ENCODE results near the gene STX16. TPM values are rescaled to one million over a fixed set of nuclear protein-coding genes. Genes with fewer than 3 reads are reported as not detected.
"Not testable (repeated sequence)": the region's sequence is repeated elsewhere in the genome, so short reads cannot be mapped to it uniquely, and the experiment has no call there.

The STX16 gene
- total RNA-seq, 1 experiment from 2014 or later, result 93.3 TPM

DNA sequence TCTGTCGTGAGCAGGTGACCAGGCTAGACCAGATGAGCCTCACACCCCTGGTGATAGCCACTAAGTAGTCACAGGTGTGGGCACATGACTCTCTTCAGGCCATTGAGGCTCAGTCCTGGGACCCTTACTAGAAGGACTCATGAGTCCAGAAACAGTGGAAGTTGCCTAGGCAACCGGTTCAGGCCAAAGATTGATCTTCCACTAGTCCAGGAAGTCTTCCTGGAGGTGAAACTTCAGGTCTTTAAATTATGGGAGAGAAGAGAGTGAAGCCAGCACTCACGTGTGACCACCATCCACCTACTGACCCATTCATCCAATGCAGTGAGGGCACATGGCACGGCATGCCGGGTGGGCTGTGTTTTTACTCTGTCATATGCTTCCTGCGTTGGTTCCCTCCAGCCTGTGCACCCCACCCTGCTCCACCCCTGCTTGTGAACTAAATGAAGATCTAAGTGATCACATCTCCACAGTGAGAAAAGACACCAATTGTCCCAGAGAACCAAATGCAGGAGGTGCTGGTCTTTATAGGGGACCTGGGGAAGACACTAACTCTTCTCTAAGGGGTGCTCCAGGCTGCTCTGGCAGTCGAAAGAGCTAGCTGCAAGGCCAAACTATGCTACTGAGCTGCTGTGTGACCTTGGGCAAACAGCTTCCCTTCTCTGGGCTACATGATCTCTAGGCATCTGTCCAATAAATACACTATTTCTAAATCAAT is 12.5 kb upstream of the STX16 start:
- no peak overlapping the region for H3K4me3 Mint-ChIP-seq (ENCODE audit: unreplicated experiment)
- no peak for DNase-seq (ENCODE audit: unreplicated experiment)
- ChIA-PET CTCF (interaction anchor here (0.6 to 1.5 kb wide), 2 partner anchors 20 to 125 kb away, joined by 3 read pairs; no protein-coding TSS in a partner anchor), POLR2A (interaction anchor here (1.2 kb wide), 1 partner anchor 8 kb away, joined by 5 read pairs; no protein-coding TSS in a partner anchor)
- H3K9me3 Mint-ChIP-seq (ENCODE audit: unreplicated experiment), result peaks cover 13% of the 10 kb centered on the region
- intact Hi-C loops (cut with micrococcal nuclease), result no loop called here
- TF ChIP-seq CTCF (IDR thresholded peaks at IDR 0.05; ENCODE audit: unreplicated experiment), result no peak
- H3K36me3 Mint-ChIP-seq (ENCODE audit: insufficient read depth, unreplicated experiment), result peaks cover 5% of the 10 kb centered on the region
- no TSS peak for BruUV-seq (replicated peaks)
- H3K27me3 Mint-ChIP-seq (ENCODE audit: insufficient read depth, unreplicated experiment), result no peaks in the 10 kb centered on the region
- no peaks in the 10 kb centered on the region for H3K4me1 Mint-ChIP-seq (ENCODE audit: insufficient read depth, unreplicated experiment)
- H3K27ac Mint-ChIP-seq (ENCODE audit: low read depth, unreplicated experiment), result no peak overlapping the region

GRCh38 chr20:58639182-58640146 is 11.6 kb upstream of the STX16 start:
- POLR2A ChIA-PET, result interaction anchor here (1.0 to 1.2 kb wide), 2 partner anchors 9 to 12 kb away, joined by 4 to 5 read pairs; no protein-coding TSS in a partner anchor
- intact Hi-C loops (cut with micrococcal nuclease), result no loop called here

GRCh38 chr20:58640446-58640845 is 10.6 kb upstream of the STX16 start:
- peak; percentile 50 for DNase-seq (ENCODE audit: unreplicated experiment)
- H3K27me3 Mint-ChIP-seq (ENCODE audit: insufficient read depth, unreplicated experiment), result no peaks in the 10 kb centered on the region
- ChIA-PET CTCF (no interaction called here), POLR2A (interaction anchor here (2.8 kb wide), 1 partner anchor 11 kb away, joined by 12 read pairs; the partner anchor contains the start of gene STX16)
- H3K9me3 Mint-ChIP-seq (ENCODE audit: unreplicated experiment), result peaks cover 13% of the 10 kb centered on the region
- intact Hi-C loops (cut with micrococcal nuclease), result no loop called here
- no TSS peak for BruUV-seq (replicated peaks)
- H3K36me3 Mint-ChIP-seq (ENCODE audit: insufficient read depth, unreplicated experiment), result peaks cover 5% of the 10 kb centered on the region
- peaks cover 10% of the 10 kb centered on the region for H3K4me1 Mint-ChIP-seq (ENCODE audit: insufficient read depth, unreplicated experiment)
- no peak overlapping the region for H3K27ac Mint-ChIP-seq (ENCODE audit: low read depth, unreplicated experiment)
- TF ChIP-seq CTCF (IDR thresholded peaks at IDR 0.05; ENCODE audit: unreplicated experiment), result no peak
- no peak overlapping the region for H3K4me3 Mint-ChIP-seq (ENCODE audit: unreplicated experiment)

More at GRCh38 chr20:58639182-58640146, 11.6 kb upstream of the STX16 start:
- H3K27ac Mint-ChIP-seq (ENCODE audit: low read depth, unreplicated experiment), result no peak overlapping the region
- no peak for TF ChIP-seq CTCF (IDR thresholded peaks at IDR 0.05; ENCODE audit: unreplicated experiment)
- no peak for DNase-seq (ENCODE audit: unreplicated experiment)
- no TSS peak for BruUV-seq (replicated peaks)
- peaks cover 13% of the 10 kb centered on the region for H3K9me3 Mint-ChIP-seq (ENCODE audit: unreplicated experiment)
- H3K36me3 Mint-ChIP-seq (ENCODE audit: insufficient read depth, unreplicated experiment), result peaks cover 5% of the 10 kb centered on the region
- CTCF ChIA-PET, result interaction anchor here (0.6 to 1.5 kb wide), 2 partner anchors 19 to 126 kb away, joined by 3 read pairs; no protein-coding TSS in a partner anchor
- peaks cover 6% of the 10 kb centered on the region for H3K4me1 Mint-ChIP-seq (ENCODE audit: insufficient read depth, unreplicated experiment)
- H3K4me3 Mint-ChIP-seq (ENCODE audit: unreplicated experiment), result no peak overlapping the region
- H3K27me3 Mint-ChIP-seq (ENCODE audit: insufficient read depth, unreplicated experiment), result no peaks in the 10 kb centered on the region

DNA sequence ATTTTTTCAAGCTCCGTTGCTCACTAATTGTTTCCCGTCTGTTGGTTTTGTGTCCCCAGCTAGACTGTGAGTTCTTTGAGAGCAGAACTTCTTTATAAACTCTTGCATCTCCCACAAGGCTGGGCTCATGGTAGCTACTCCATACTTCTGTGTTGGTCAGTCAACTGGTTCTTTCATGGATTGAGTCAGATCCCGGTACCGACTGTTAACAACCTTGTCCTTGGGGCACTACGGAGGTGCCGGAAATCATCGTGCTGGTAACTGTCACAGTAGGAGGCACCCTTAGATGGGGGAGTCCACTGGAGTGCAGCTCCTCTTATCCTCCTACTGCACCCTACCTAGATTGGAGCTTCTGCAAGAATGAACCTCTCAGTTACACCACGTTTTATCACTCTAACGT is 8.6 kb upstream of the STX16 start:
- H3K4me1 Mint-ChIP-seq (ENCODE audit: insufficient read depth, unreplicated experiment), result peaks cover 18% of the 10 kb centered on the region
- no peak overlapping the region for H3K4me3 Mint-ChIP-seq (ENCODE audit: unreplicated experiment)
- POLR2A ChIA-PET, result interaction anchor here (1.7 to 2.8 kb wide), 2 partner anchors 9 to 18 kb away, joined by 4 to 12 read pairs; partner anchors contain the start of gene STX16
- BruUV-seq (replicated peaks), result no TSS peak
- H3K27me3 Mint-ChIP-seq (ENCODE audit: insufficient read depth, unreplicated experiment), result no peaks in the 10 kb centered on the region
- CTCF ChIA-PET, result interaction anchor here (0.6 to 1.4 kb wide), 4 partner anchors 8 to 408 kb away, joined by 3 to 4 read pairs (median 3); no protein-coding TSS in a partner anchor
- H3K9me3 Mint-ChIP-seq (ENCODE audit: unreplicated experiment), result peaks cover 13% of the 10 kb centered on the region
- DNase-seq (ENCODE audit: unreplicated experiment), result no peak
- no peak overlapping the region for H3K27ac Mint-ChIP-seq (ENCODE audit: low read depth, unreplicated experiment)
- intact Hi-C loops (cut with micrococcal nuclease), result no loop called here
- peaks cover 5% of the 10 kb centered on the region for H3K36me3 Mint-ChIP-seq (ENCODE audit: insufficient read depth, unreplicated experiment)
- TF ChIP-seq CTCF (IDR thresholded peaks at IDR 0.05; ENCODE audit: unreplicated experiment), result no peak

DNA sequence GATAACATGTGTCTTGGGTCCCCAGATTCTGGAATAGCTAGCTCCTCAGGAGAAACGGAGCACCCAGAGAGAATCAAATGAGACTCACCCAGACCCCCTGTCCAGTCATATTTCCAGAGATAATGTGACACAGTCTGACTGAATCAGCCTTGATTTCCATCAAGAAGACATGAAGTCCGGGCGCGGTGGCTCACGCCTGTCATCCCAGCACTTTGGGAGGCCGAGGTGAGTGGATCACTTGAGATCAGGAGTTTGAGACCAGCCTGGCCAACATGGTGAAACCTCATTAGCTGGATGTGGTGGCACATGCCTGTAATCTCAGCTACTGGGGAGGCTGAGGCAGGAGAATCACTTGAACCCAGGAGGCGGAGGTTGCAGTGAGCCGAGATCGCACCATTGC is 8.2 kb upstream of the STX16 start:
- H3K27me3 Mint-ChIP-seq (ENCODE audit: insufficient read depth, unreplicated experiment); H3K27ac Mint-ChIP-seq (ENCODE audit: low read depth, unreplicated experiment); intact Hi-C loops (cut with micrococcal nuclease); BruUV-seq (replicated peaks); H3K4me3 Mint-ChIP-seq (ENCODE audit: unreplicated experiment); DNase-seq (ENCODE audit: unreplicated experiment); H3K36me3 Mint-ChIP-seq (ENCODE audit: insufficient read depth, unreplicated experiment): not testable (repeated sequence)
- Mint-ChIP-seq H3K4me1 (ENCODE audit: insufficient read depth, unreplicated experiment) (peaks cover 18% of the 10 kb centered on the region), H3K9me3 (ENCODE audit: unreplicated experiment) (peaks cover 13% of the 10 kb centered on the region)
- ChIA-PET POLR2A (interaction anchor here (1.7 to 2.8 kb wide), 2 partner anchors 9 to 19 kb away, joined by 4 to 12 read pairs; partner anchors contain the start of gene STX16), CTCF (interaction anchor here (0.6 to 1.4 kb wide), 5 partner anchors 7 to 74 kb away, joined by 3 to 4 read pairs (median 3); no protein-coding TSS in a partner anchor)

Measured in MCF 10A (cell line).